Measurements from ENCODE around the gene GABBR2.

- TF ChIP-seq GABPB1 (CRISPR knock-in tag; IDR thresholded peaks at IDR 0.05) (no peak), POLR2A (conservative IDR thresholded peaks at IDR 0.05) (no peak), MAFG (tag; conservative IDR thresholded peaks at IDR 0.05) (no peak), ZNF609 (CRISPR knock-in tag; IDR thresholded peaks at IDR 0.05; ENCODE audit: borderline replicate concordance) (no peak), EZH2 (IDR thresholded peaks at IDR 0.05; ENCODE audit: borderline replicate concordance, low read depth, low read length) (no peak), ZFP1 (CRISPR knock-in tag; IDR thresholded peaks at IDR 0.05) (no peak), MYBL2 (IDR thresholded peaks at IDR 0.05; ENCODE audit: low read depth) (no peak), MYBL2 (CRISPR knock-in tag; IDR thresholded peaks at IDR 0.05; ENCODE audit: borderline replicate concordance) (no peak), HNRNPLL (IDR thresholded peaks at IDR 0.05; ENCODE audit: low read depth, low read length, poor library complexity, severe bottlenecking) (no peak), SP2 (IDR thresholded peaks at IDR 0.05; ENCODE audit: extremely low read depth, low read depth, low read length, poor library complexity, severe bottlenecking) (no peak), CHD4 (IDR thresholded peaks at IDR 0.05; ENCODE audit: insufficient read depth, insufficient replicate concordance, low read depth, low read length, poor library complexity, severe bottlenecking) (no peak), CTCF (IDR thresholded peaks at IDR 0.05 in 2 of 3, conservative IDR thresholded peaks at IDR 0.05 in 1 of 3; ENCODE audit: insufficient read depth in 2 of 3, low read depth in 1 of 3, low read length in 3 of 3) (peak; percentile 20 to 41 (median 25); a peak in 3 of 6 replicates), EHMT2 (IDR thresholded peaks at IDR 0.05) (no peak), MXI1 (IDR thresholded peaks at IDR 0.05; ENCODE audit: low read depth, low read length) (no peak)
Measured at GRCh38 chr9:98419260-98419603, 289.5 kb downstream of the GABBR2 start.

All from K562 (cell line).